ENCODE measurements around the gene PSMB7.

Gene PSMB7

DNA sequence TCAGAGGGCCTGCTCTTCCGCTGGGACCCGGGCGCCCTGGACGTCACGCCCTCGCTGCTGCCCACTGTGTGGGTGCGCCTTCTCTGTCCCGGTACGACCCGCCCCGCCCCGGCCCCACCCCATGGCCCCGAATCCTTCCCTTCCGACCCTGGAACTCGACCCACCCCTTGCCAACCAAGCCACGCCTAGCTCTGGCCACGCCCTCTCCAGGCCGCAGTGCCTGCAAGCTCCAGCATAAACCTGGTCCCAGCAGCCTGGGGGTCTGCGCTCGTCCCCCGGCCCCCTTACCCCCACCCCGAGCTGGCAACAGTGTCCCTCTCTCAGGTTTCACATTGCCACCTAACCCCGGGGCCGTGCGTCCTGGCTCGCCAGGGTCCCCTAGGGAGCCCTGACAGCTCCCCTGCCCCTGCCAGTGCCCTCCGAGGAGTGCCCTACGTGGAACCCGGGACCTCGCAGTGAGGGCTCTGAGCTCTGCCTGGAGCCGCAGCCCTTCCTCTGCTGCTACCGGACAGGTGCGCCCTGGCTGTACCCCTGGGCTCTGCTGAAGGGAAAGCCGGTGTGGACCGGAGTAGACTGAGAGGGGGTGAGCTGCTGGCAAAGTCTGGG is 38.4 kb upstream of the PSMB7 start:
- H3K9me3 ChIP-seq (replicated peaks; ENCODE audit: insufficient read depth, low read length), result no peaks in the 10 kb centered on the region
- no peak overlapping the region for H3K27ac ChIP-seq (ENCODE audit: low read length)
- H3K4me2 ChIP-seq (ENCODE audit: low read depth, low read length), result no peak overlapping the region
- H3K4me3 ChIP-seq (ENCODE audit: low read length), result no peak overlapping the region
- H2AFZ ChIP-seq (ENCODE audit: low read length), result no peak overlapping the region
- no peaks in the 10 kb centered on the region for H3K4me1 ChIP-seq (ENCODE audit: low read length)
- H3K9me2 ChIP-seq (replicated peaks; ENCODE audit: insufficient read depth, low read length), result no peaks in the 10 kb centered on the region
- H3K79me2 ChIP-seq (ENCODE audit: low read length), result no peaks in the 10 kb centered on the region
- no peaks in the 10 kb centered on the region for H3F3A ChIP-seq (ENCODE audit: insufficient read depth, low read length)
- no peak overlapping the region for H3K9ac ChIP-seq (ENCODE audit: low read length)
- no peak for DNase-seq
- H3K36me3 ChIP-seq (replicated peaks; ENCODE audit: insufficient read depth, low read length), result no peaks in the 10 kb centered on the region
- no peaks in the 10 kb centered on the region for H4K20me1 ChIP-seq (ENCODE audit: insufficient read depth, low read length)
- TF ChIP-seq EZH2 (optimal IDR thresholded peaks at IDR 0.05; ENCODE audit: low read depth, low read length) (no peak), EZH2phosphoT487 (IDR thresholded peaks at IDR 0.05; ENCODE audit: low read length) (no peak)
- TF ChIP-seq, protein P1, sequence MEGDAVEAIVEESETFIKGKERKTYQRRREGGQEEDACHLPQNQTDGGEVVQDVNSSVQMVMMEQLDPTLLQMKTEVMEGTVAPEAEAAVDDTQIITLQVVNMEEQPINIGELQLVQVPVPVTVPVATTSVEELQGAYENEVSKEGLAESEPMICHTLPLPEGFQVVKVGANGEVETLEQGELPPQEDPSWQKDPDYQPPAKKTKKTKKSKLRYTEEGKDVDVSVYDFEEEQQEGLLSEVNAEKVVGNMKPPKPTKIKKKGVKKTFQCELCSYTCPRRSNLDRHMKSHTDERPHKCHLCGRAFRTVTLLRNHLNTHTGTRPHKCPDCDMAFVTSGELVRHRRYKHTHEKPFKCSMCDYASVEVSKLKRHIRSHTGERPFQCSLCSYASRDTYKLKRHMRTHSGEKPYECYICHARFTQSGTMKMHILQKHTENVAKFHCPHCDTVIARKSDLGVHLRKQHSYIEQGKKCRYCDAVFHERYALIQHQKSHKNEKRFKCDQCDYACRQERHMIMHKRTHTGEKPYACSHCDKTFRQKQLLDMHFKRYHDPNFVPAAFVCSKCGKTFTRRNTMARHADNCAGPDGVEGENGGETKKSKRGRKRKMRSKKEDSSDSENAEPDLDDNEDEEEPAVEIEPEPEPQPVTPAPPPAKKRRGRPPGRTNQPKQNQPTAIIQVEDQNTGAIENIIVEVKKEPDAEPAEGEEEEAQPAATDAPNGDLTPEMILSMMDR (IDR thresholded peaks at IDR 0.05; ENCODE audit: low read length), result no peak
- H3K27me3 ChIP-seq (replicated peaks; ENCODE audit: insufficient read depth, low read length), result peaks cover 21% of the 10 kb centered on the region

DNA sequence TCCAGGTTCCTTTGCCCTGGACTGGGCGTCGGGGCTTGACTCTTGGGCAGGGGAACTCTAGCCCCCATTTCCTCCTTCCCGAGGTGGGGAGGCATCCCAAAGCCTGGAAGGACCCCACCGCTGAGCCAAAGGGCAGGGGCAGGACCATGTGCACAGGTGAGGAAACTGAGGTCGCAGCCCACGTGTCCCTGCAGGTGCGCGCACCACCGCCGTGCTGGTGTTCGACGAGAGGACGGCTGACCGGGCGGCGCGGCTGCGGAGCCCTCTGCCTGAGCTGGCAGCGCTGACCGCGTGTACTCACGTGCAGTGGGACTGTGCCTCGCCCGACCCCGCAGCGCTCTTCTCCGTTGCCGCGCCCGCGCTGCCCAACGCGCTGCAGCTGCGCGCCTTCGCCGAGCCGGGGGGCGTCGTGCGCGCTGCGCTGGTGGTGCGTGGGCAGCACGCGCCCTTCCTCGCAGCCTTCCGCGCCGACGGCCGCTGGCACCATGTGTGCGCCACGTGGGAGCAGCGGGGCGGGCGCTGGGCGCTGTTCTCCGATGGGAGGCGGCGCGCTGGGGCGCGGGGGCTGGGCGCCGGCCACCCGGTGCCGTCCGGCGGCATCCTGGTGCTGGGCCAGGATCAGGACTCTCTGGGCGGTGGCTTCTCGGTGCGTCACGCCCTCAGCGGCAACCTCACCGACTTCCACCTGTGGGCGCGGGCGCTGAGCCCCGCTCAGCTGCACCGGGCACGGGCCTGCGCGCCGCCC is 37.8 kb upstream of the PSMB7 start:
- H3K27me3 ChIP-seq (replicated peaks; ENCODE audit: insufficient read depth, low read length), result peaks cover 21% of the 10 kb centered on the region
- H3K4me2 ChIP-seq (ENCODE audit: low read depth, low read length), result no peak overlapping the region
- no peak for DNase-seq
- no peaks in the 10 kb centered on the region for H3K9me2 ChIP-seq (replicated peaks; ENCODE audit: insufficient read depth, low read length)
- no peaks in the 10 kb centered on the region for H3K4me1 ChIP-seq (ENCODE audit: low read length)
- H3K4me3 ChIP-seq (ENCODE audit: low read length), result no peak overlapping the region
- H3K9ac ChIP-seq (ENCODE audit: low read length), result no peak overlapping the region
- H3K36me3 ChIP-seq (replicated peaks; ENCODE audit: insufficient read depth, low read length), result no peaks in the 10 kb centered on the region
- TF ChIP-seq EZH2phosphoT487 (IDR thresholded peaks at IDR 0.05; ENCODE audit: low read length) (no peak), EZH2 (optimal IDR thresholded peaks at IDR 0.05; ENCODE audit: low read depth, low read length) (no peak)
- TF ChIP-seq, protein P1 (IDR thresholded peaks at IDR 0.05; ENCODE audit: low read length), result no peak
- no peaks in the 10 kb centered on the region for H4K20me1 ChIP-seq (ENCODE audit: insufficient read depth, low read length)
- no peaks in the 10 kb centered on the region for H3K9me3 ChIP-seq (replicated peaks; ENCODE audit: insufficient read depth, low read length)
- no peak overlapping the region for H3K27ac ChIP-seq (ENCODE audit: low read length)
- H3K79me2 ChIP-seq (ENCODE audit: low read length), result no peaks in the 10 kb centered on the region
- no peaks in the 10 kb centered on the region for H3F3A ChIP-seq (ENCODE audit: insufficient read depth, low read length)
- no peak overlapping the region for H2AFZ ChIP-seq (ENCODE audit: low read length)

DNA sequence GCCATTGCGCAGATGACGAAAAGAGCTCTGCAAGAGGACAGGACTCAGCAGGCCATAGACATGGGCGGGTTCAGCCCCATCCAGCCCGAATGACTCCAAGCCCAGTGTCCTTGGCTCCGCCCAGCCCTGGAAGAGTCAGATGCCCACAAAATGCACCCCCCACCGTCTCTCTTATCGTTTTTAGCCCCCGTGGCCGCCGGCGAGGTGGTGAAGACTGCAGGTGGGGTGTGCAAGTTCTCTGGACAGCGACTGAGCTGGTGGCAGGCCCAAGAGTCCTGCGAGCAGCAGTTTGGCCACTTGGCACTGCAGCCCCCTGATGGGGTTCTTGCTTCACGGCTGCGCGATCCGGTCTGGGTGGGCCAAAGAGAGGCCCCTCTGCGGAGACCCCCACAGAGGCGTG is 37.1 kb upstream of the PSMB7 start:
- H2AFZ ChIP-seq (ENCODE audit: low read length), result no peak overlapping the region
- H3K9me2 ChIP-seq (replicated peaks; ENCODE audit: insufficient read depth, low read length), result no peaks in the 10 kb centered on the region
- H3K9ac ChIP-seq (ENCODE audit: low read length), result no peak overlapping the region
- H3K79me2 ChIP-seq (ENCODE audit: low read length), result no peaks in the 10 kb centered on the region
- no peak overlapping the region for H3K27ac ChIP-seq (ENCODE audit: low read length)
- H3K4me3 ChIP-seq (ENCODE audit: low read length), result no peak overlapping the region
- no peak for DNase-seq
- no peaks in the 10 kb centered on the region for H3K9me3 ChIP-seq (replicated peaks; ENCODE audit: insufficient read depth, low read length)
- H3F3A ChIP-seq (ENCODE audit: insufficient read depth, low read length), result no peaks in the 10 kb centered on the region
- no peaks in the 10 kb centered on the region for H3K4me1 ChIP-seq (ENCODE audit: low read length)
- H3K4me2 ChIP-seq (ENCODE audit: low read depth, low read length), result no peak overlapping the region
- H4K20me1 ChIP-seq (ENCODE audit: insufficient read depth, low read length), result no peaks in the 10 kb centered on the region
- TF ChIP-seq EZH2 (optimal IDR thresholded peaks at IDR 0.05; ENCODE audit: low read depth, low read length) (no peak), EZH2phosphoT487 (IDR thresholded peaks at IDR 0.05; ENCODE audit: low read length) (no peak)
- TF ChIP-seq, protein P1 (IDR thresholded peaks at IDR 0.05; ENCODE audit: low read length), result no peak
- no peaks in the 10 kb centered on the region for H3K36me3 ChIP-seq (replicated peaks; ENCODE audit: insufficient read depth, low read length)
- peaks cover 21% of the 10 kb centered on the region for H3K27me3 ChIP-seq (replicated peaks; ENCODE audit: insufficient read depth, low read length)

Data from MM.1S (cell line).